Right forelimb (tissue), 1 donor: Measurements from ENCODE around the gene DAND5.
"Not testable (repeated sequence)": the region's sequence is repeated elsewhere in the genome, so short reads cannot be mapped to it uniquely, and the experiment has no call there.

Experiments
- DNase-seq: peaks from one replicate; pipeline ENCODE4 v3.0.0-alpha.2; 2018

Gene DAND5

GRCh38 chr19:12946092-12946721, 23.2 kb upstream of the DAND5 start:
- peak; percentile 84 for DNase-seq

- DNase-seq = no peak
Observed at GRCh38 chr19:12946731-12947496, 22.5 kb upstream of the DAND5 start.

- no peak for DNase-seq
Observed at GRCh38 chr19:12947702-12948611, 21.4 kb upstream of the DAND5 start.

- no peak for DNase-seq
Observed at GRCh38 chr19:12948612-12949362, 20.6 kb upstream of the DAND5 start.

- DNase-seq = no peak
Observed at GRCh38 chr19:12949363-12950283, 19.8 kb upstream of the DAND5 start.

- not testable (repeated sequence) for DNase-seq
Observed at GRCh38 chr19:12952050-12952449, 17.3 kb upstream of the DAND5 start.

- DNase-seq = peak; percentile 58
Observed at GRCh38 chr19:12952488-12953137, 16.8 kb upstream of the DAND5 start.

- DNase-seq = peak; percentile 83
Observed at GRCh38 chr19:12953138-12953798, 16.1 kb upstream of the DAND5 start.

- no peak for DNase-seq
Observed at GRCh38 chr19:12953799-12954611, 15.4 kb upstream of the DAND5 start.

GRCh38 chr19:12954612-12954962, 14.8 kb upstream of the DAND5 start:
- DNase-seq = no peak

- DNase-seq = not testable (repeated sequence)
Observed at GRCh38 chr19:12955575-12955974, 13.8 kb upstream of the DAND5 start.

GRCh38 chr19:12955996-12956395, 13.4 kb upstream of the DAND5 start:
- DNase-seq = no peak

- peak; percentile 86 for DNase-seq
Observed at GRCh38 chr19:12956446-12957388, 12.7 kb upstream of the DAND5 start, which contains the start of gene GADD45GIP1. Gene GADD45GIP1 (minus strand): TSS chr19:12957223. CDS start chr19:12957212, 11 bp downstream.

- not testable (repeated sequence) for DNase-seq
Observed at GRCh38 chr19:12957389-12957952, 11.9 kb upstream of the DAND5 start.

- DNase-seq = no peak
Observed at GRCh38 chr19:12959481-12959880, 9.9 kb upstream of the DAND5 start.

- peak; percentile 88 for DNase-seq
Observed at GRCh38 chr19:12965017-12965811, 4.2 kb upstream of the DAND5 start.

GRCh38 chr19:12965812-12966135, 3.6 kb upstream of the DAND5 start:
- no peak for DNase-seq
